Activated B cell treated with CpG ODN at 0.5 μM for 24 hours (primary cell): Measurements from ENCODE around the gene PRKAR1B. TPM values are rescaled to one million over a fixed set of nuclear protein-coding genes. Genes with fewer than 3 reads are reported as not detected.

ENCODE experiments used
- ATAC-seq: fragments of 200-7000 bp; cut with Tn5 transposase; one replicate; pipeline ENCODE4 v1.10.0; 2021; ENCODE audit warnings: low read depth, mild to moderate bottlenecking, moderate library complexity
- CTCF ChIA-PET: fragments of 350-600 bp; sonication (Branson Sonifier 250); formaldehyde crosslinking; loops from one replicate; lab custom pipeline; 2021; ENCODE audit warnings: antibody characterized with exemption; lab: Charles Lee
- POLR2A ChIA-PET: fragments of 350-600 bp; sonication (Branson Sonifier 250); formaldehyde crosslinking; loops from one replicate; lab custom pipeline; 2021; ENCODE audit warnings: antibody characterized with exemption; lab: Charles Lee
- DNase-seq: peaks from one replicate; pipeline ENCODE4 v3.0.0; 2022
- H3K27ac Mint-ChIP-seq: one replicate; pipeline ENCODE4 v1.8.0; 2020; ENCODE audit warnings: mixed read lengths
- H3K27me3 Mint-ChIP-seq: one replicate; pipeline ENCODE4 v1.8.0; 2021; ENCODE audit warnings: mixed read lengths
- H3K36me3 Mint-ChIP-seq: one replicate; pipeline ENCODE4 v1.8.0; 2021; ENCODE audit warnings: low read depth, mixed read lengths
- H3K4me1 Mint-ChIP-seq: one replicate; pipeline ENCODE4 v1.8.0; 2021; ENCODE audit warnings: mixed read lengths
- H3K4me3 Mint-ChIP-seq: one replicate; pipeline ENCODE4 v1.8.0; 2020; ENCODE audit warnings: mild to moderate bottlenecking, mixed read lengths
- H3K9me3 Mint-ChIP-seq: one replicate; pipeline ENCODE4 v1.8.0; 2020; ENCODE audit warnings: mixed read lengths
- intact Hi-C: fragments of 100-400 bp; cut with micrococcal nuclease; formaldehyde crosslinking; loops from one replicate; pipeline ENCODE4 v1.15.1; 2024
- total RNA-seq: library from RNA; stranded (reverse); gene quantifications from 2 replicates; pipeline ENCODE4 v1.2.3, GENCODE V29; 2022
- TF ChIP-seq, protein P1 (sequence below): fragments of 200-600 bp; IDR thresholded peaks from one replicate; pipeline ENCODE4 v1.8.0; 2022; ENCODE audit warnings: antibody characterized with exemption, mild to moderate bottlenecking

PRKAR1B gene
- total RNA-seq, 1 donor from 2014 or later, result 17.5 TPM

DNA sequence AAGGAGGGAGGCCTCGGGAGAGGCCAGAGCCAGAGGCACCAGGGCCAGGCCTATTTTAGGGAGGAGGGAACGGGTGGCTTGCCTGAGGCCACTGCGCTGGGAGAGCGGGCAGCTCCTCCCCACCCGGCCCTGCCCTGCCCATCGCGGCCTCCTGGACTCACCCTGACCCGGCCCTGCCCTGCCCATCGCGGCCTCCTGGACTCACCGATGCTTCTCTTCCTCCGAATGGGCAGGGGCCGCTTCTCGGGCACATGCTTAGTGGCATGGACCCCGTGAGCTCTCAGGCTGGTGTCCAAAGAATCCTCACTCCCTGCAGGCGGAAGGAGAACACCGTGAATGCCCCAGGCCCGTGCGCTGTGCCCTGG is 215.0 kb downstream of the PRKAR1B start:
- CTCF ChIA-PET, result no interaction called here
- ATAC-seq, result no peak
- Mint-ChIP-seq H3K27ac (no peak overlapping the region), H3K9me3 (no peaks in the 10 kb centered on the region), H3K4me3 (no peak overlapping the region), H3K27me3 (peaks cover 3% of the 10 kb centered on the region), H3K4me1 (peaks cover 3% of the 10 kb centered on the region), H3K36me3 (peaks cover 1% of the 10 kb centered on the region)
- DNase-seq, result no peak
- POLR2A ChIA-PET, result no interaction called here
- TF ChIP-seq, protein P1, sequence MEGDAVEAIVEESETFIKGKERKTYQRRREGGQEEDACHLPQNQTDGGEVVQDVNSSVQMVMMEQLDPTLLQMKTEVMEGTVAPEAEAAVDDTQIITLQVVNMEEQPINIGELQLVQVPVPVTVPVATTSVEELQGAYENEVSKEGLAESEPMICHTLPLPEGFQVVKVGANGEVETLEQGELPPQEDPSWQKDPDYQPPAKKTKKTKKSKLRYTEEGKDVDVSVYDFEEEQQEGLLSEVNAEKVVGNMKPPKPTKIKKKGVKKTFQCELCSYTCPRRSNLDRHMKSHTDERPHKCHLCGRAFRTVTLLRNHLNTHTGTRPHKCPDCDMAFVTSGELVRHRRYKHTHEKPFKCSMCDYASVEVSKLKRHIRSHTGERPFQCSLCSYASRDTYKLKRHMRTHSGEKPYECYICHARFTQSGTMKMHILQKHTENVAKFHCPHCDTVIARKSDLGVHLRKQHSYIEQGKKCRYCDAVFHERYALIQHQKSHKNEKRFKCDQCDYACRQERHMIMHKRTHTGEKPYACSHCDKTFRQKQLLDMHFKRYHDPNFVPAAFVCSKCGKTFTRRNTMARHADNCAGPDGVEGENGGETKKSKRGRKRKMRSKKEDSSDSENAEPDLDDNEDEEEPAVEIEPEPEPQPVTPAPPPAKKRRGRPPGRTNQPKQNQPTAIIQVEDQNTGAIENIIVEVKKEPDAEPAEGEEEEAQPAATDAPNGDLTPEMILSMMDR, result no peak
- intact Hi-C loops, result no loop called here

DNA sequence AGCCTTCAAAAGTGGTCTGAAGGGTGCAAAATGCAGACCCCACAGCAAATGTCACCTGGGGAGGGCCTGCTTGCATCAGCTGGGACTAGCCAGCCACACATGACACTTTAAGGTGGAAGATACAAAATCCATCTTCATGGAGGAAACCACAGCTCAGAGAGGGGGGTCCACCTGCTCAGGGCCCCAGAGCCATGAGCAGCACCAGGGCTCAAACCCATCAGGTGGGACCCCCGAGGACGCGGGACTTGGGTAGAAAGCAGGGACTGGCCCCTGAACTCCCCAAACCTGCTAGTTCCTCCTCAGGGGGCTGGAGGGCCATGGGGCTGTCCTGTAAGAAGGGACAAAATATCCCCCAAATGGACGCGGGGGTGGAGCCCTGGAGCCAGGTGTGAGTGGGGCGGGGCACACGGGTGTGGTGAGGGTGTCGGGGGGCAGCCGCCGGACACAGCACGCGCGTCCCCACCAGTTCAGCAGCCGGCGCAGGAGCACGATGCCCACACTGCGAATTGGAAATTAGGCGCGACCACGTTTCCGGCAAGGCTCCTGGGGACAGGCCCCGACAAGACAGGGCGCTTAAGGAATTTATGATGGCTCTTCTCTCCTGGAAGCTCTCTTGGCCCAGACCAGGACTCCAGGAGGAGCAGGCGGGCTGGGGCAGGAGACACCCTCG is 215.5 kb downstream of the PRKAR1B start:
- H3K27me3 Mint-ChIP-seq, result peaks cover 3% of the 10 kb centered on the region
- no peak overlapping the region for H3K27ac Mint-ChIP-seq
- intact Hi-C loops, result no loop called here
- H3K36me3 Mint-ChIP-seq, result peaks cover 1% of the 10 kb centered on the region
- H3K4me3 Mint-ChIP-seq, result no peak overlapping the region
- ATAC-seq (no peak), DNase-seq (no peak)
- peaks cover 3% of the 10 kb centered on the region for H3K4me1 Mint-ChIP-seq
- TF ChIP-seq, protein P1, result no peak
- ChIA-PET CTCF (no interaction called here), POLR2A (no interaction called here)
- H3K9me3 Mint-ChIP-seq, result no peaks in the 10 kb centered on the region

DNA sequence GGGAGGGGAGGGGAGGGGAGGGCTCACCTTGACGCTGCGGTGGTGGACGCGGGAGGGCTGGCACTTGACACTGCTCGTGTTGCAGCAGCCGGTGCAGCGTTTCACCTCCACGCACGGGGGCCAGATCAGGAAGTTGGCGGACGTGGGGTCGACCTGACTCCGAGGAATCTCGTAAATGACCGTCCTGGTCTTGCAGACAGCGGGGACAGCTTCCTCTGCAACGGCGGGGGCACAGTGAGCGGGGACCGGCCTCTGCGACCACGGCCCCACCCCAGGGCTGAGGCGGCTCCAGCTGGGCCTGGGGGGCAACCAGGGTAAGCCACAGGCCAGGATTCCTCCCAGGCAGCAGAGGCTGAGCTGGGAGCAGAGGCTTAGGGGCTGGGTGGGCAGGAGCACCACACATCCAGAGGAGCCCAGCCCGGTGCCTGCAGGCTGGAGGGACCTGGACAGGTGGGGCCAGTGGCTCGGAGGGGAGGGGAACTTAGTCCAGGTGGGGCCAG is 216.2 kb downstream of the PRKAR1B start:
- intact Hi-C loops, result no loop called here
- ChIA-PET POLR2A (no interaction called here), CTCF (no interaction called here)
- H3K9me3 Mint-ChIP-seq, result no peaks in the 10 kb centered on the region
- DNase-seq (no peak), ATAC-seq (no peak)
- no peaks in the 10 kb centered on the region for H3K4me1 Mint-ChIP-seq
- H3K27me3 Mint-ChIP-seq, result no peaks in the 10 kb centered on the region
- TF ChIP-seq, protein P1, result no peak
- H3K36me3 Mint-ChIP-seq, result peaks cover 1% of the 10 kb centered on the region
- H3K4me3 Mint-ChIP-seq, result no peak overlapping the region
- no peak overlapping the region for H3K27ac Mint-ChIP-seq

DNA sequence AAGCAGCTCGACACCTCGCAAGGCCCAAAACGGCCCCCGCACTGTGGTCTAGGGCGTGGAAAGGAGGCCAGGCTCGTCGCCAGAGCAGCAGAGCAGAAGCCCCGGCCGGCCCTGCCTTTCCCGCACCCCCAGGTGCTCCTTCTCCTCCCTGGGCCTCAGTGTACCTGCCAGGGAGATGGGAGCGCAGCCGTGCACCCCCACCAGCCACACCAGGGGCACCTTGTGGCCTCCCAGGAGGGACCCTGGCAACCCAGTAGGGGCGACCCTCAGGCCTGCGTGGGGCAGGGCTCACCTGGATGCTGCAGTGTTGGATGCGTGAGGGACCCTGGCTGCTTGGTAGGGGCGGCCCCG is 217.0 kb downstream of the PRKAR1B start:
- no peaks in the 10 kb centered on the region for H3K4me1 Mint-ChIP-seq
- DNase-seq (no peak), ATAC-seq (no peak)
- H3K27me3 Mint-ChIP-seq, result no peaks in the 10 kb centered on the region
- no peak overlapping the region for H3K4me3 Mint-ChIP-seq
- intact Hi-C loops, result no loop called here
- H3K9me3 Mint-ChIP-seq, result no peaks in the 10 kb centered on the region
- POLR2A ChIA-PET, result no interaction called here
- CTCF ChIA-PET, result no interaction called here
- H3K36me3 Mint-ChIP-seq, result peaks cover 1% of the 10 kb centered on the region
- TF ChIP-seq, protein P1, result no peak
- no peak overlapping the region for H3K27ac Mint-ChIP-seq

DNA sequence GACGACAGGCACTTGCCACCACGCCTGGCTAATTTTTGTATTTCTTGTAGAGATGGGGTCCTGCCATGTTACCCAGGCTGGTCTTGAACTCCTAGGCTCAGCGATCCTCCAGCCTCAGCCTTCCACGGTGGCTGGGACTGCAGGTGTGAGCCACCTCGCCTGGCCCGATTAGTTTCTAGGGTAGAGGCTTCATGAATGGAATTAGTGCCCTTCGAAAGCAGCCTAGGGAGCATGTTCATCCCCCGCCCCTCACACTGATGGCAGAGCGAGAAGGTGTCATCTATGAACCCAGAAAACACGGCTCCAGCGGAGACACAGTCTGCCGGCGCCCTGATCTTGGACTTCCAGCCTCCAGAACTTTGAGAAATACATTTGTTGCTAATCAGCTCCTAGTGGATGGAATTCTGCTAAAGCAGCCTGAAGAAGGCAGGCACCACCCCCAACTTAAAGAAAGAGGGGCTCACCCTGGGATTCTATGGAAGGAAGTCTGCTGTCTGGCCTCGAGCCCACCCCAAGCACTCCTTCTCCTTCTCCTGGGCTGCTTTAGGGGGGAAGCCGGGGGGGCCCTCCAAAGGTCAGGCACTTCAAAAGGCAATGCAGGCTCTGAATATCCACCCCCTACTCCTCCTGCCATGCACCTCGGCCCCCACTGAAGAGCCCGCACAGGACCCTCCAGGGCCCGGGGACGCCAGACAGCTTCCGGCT is 217.5 kb downstream of the PRKAR1B start:
- Mint-ChIP-seq H3K27ac (no peak overlapping the region), H3K27me3 (no peaks in the 10 kb centered on the region)
- DNase-seq, result no peak

More for the DNA sequence above, 217.5 kb downstream of the PRKAR1B start:
- TF ChIP-seq, protein P1, result no peak
- intact Hi-C loops, result no loop called here
- ChIA-PET POLR2A (no interaction called here), CTCF (no interaction called here)
- H3K36me3 Mint-ChIP-seq, result peaks cover 1% of the 10 kb centered on the region
- no peak for ATAC-seq
- no peak overlapping the region for H3K4me3 Mint-ChIP-seq
- no peaks in the 10 kb centered on the region for H3K4me1 Mint-ChIP-seq
- H3K9me3 Mint-ChIP-seq, result no peaks in the 10 kb centered on the region
